22Rv1 (cell line): ENCODE data around the gene SRSF1.

Experiments
- CTCF ChIP-seq: fragments of 450-650 bp; IDR thresholded peaks from 2 replicates; pipeline ENCODE4 v1.5.1; 2017; ENCODE audit warnings: mild to moderate bottlenecking
- ZFX ChIP-seq: fragments of 450-650 bp; IDR thresholded peaks from 2 replicates; pipeline ENCODE4 v1.6.1; 2017; ENCODE audit warnings: antibody characterized with exemption, borderline replicate concordance

GRCh38 chr17:57997085-57997809 lies 9.8 kb downstream of the SRSF1 start:
- no peak for TF ChIP-seq CTCF
- no peak for TF ChIP-seq ZFX
